ENCODE data around the gene DUSP1.

DNA sequence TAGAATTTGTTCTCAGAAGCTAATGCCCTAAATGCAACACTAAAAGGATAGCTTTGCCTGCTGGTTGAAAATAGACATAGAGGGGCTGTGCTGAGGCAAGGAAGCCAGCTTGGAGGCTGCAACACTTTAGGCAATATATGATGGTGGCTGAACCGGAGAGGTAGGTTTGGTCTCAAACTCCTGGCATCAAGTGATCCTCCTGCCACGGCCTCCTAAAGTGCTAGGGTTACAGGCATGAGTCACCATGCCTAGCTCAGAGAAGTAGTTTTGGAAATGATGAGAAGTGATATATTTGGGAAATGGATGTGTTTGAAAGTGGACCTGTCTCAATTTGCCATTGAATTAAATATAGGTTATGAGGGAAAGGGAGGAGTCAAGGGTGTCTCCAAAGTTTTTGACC lies 10.0 kb downstream of the DUSP1 start:
- no peak for TF ChIP-seq EZH2 (IDR thresholded peaks at IDR 0.05; ENCODE audit: borderline replicate concordance, control insufficient read depth, low read depth, low read length)
- no peak for TF ChIP-seq EP300 (IDR thresholded peaks at IDR 0.05; ENCODE audit: borderline replicate concordance in 1 of 2, control insufficient read depth in 1 of 2, low read depth in 2 of 2, low read length in 2 of 2)
- no peak for TF ChIP-seq POLR2A (IDR thresholded peaks at IDR 0.05; ENCODE audit: low read depth, low read length)
- TF ChIP-seq FOS (IDR thresholded peaks at IDR 0.05; ENCODE audit: borderline replicate concordance, extremely low read depth, insufficient read length) = no peak
- TF ChIP-seq, protein P1, sequence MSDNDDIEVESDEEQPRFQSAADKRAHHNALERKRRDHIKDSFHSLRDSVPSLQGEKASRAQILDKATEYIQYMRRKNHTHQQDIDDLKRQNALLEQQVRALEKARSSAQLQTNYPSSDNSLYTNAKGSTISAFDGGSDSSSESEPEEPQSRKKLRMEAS (IDR thresholded peaks at IDR 0.05; ENCODE audit: low read depth, low read length) = no peak
- no peak for TF ChIP-seq BCL11A (IDR thresholded peaks at IDR 0.05; ENCODE audit: low read depth, low read length)
- no peak for TF ChIP-seq CTCF (IDR thresholded peaks at IDR 0.05 in 2 of 3, conservative IDR thresholded peaks at IDR 0.05 in 1 of 3; ENCODE audit: control insufficient read depth in 2 of 3, extremely low read depth in 1 of 3, insufficient read depth in 1 of 3, low read depth in 3 of 3, low read length in 3 of 3)
- TF ChIP-seq NFIC (IDR thresholded peaks at IDR 0.05; ENCODE audit: low read depth, low read length) = no peak
- TF ChIP-seq YY1 (IDR thresholded peaks at IDR 0.05; ENCODE audit: low read depth, low read length) = no peak
- no peak for TF ChIP-seq RFX5 (IDR thresholded peaks at IDR 0.05; ENCODE audit: low read depth, low read length)
- TF ChIP-seq, protein P2, sequence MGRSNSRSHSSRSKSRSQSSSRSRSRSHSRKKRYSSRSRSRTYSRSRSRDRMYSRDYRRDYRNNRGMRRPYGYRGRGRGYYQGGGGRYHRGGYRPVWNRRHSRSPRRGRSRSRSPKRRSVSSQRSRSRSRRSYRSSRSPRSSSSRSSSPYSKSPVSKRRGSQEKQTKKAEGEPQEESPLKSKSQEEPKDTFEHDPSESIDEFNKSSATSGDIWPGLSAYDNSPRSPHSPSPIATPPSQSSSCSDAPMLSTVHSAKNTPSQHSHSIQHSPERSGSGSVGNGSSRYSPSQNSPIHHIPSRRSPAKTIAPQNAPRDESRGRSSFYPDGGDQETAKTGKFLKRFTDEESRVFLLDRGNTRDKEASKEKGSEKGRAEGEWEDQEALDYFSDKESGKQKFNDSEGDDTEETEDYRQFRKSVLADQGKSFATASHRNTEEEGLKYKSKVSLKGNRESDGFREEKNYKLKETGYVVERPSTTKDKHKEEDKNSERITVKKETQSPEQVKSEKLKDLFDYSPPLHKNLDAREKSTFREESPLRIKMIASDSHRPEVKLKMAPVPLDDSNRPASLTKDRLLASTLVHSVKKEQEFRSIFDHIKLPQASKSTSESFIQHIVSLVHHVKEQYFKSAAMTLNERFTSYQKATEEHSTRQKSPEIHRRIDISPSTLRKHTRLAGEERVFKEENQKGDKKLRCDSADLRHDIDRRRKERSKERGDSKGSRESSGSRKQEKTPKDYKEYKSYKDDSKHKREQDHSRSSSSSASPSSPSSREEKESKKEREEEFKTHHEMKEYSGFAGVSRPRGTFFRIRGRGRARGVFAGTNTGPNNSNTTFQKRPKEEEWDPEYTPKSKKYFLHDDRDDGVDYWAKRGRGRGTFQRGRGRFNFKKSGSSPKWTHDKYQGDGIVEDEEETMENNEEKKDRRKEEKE (IDR thresholded peaks at IDR 0.05) = no peak
- no peak for TF ChIP-seq TAF1 (IDR thresholded peaks at IDR 0.05; ENCODE audit: borderline replicate concordance, low read depth, low read length)
- TF ChIP-seq JUNB (IDR thresholded peaks at IDR 0.05) = no peak

Data from GM12878 (cell line).